IMR-90 (cell line): ENCODE results near the gene LAMTOR3. TPM values are rescaled to one million over a fixed set of nuclear protein-coding genes. Genes with fewer than 3 reads are reported as not detected.

Experiments
- ATAC-seq: fragments of 200-7000 bp; cut with Tn5 transposase; 2 replicates; pipeline ENCODE4 v1.9.1; 2020; ENCODE audit warnings: low read depth, mild to moderate bottlenecking, moderate library complexity
- BruUV-seq: library from RNA; stranded (reverse); fragments of 400-500 nt; replicated peaks from 2 replicates; lab custom pipeline; 2021; lab: Mats Ljungman, UMichigan
- CTCF ChIA-PET: fragments of 300-600 bp; formaldehyde crosslinking; extraction: SDS; loops from one replicate; lab custom pipeline; 2021; ENCODE audit warnings: antibody characterized with exemption; lab: Yijun Ruan, JAX
- POLR2A ChIA-PET: fragments of 300-600 bp; sonication (Branson Sonifier 250); formaldehyde crosslinking; loops from one replicate; lab custom pipeline; 2022; ENCODE audit warnings: antibody characterized with exemption; ENCODE audit not compliant: unreplicated experiment; lab: Charles Lee
- DNase-seq: peaks from one replicate; pipeline ENCODE4 v3.0.0; 2013
- H2AFZ ChIP-seq: replicated peaks from 2 replicates; pipeline ENCODE3; 2013; ENCODE audit warnings: low read length, mild to moderate bottlenecking; ENCODE audit not compliant: poor library complexity
- H2AK5ac ChIP-seq: 2 replicates; pipeline ENCODE4 v1.6.1; 2013; ENCODE audit warnings: low read depth, low read length, inconsistent platforms
- H2AK9ac ChIP-seq: replicated peaks from 2 replicates; pipeline ENCODE3; 2013; ENCODE audit warnings: mild to moderate bottlenecking, low read depth, low read length, moderate library complexity; ENCODE audit not compliant: poor library complexity
- H2BK120ac ChIP-seq: 2 replicates; pipeline ENCODE4 v1.6.1; 2013; ENCODE audit warnings: low read depth, low read length, inconsistent platforms
- H2BK15ac ChIP-seq: 3 replicates; pipeline ENCODE4 v1.6.1; 2013; ENCODE audit warnings: low read depth, low read length, inconsistent platforms
- H2BK20ac ChIP-seq: 2 replicates; pipeline ENCODE4 v1.6.1; 2013; ENCODE audit warnings: low read depth, mild to moderate bottlenecking, inconsistent platforms, low read length, moderate library complexity
- H2BK5ac ChIP-seq: 2 replicates; pipeline ENCODE4 v1.6.1; 2013; ENCODE audit warnings: mild to moderate bottlenecking, low read depth, low read length, inconsistent platforms; ENCODE audit not compliant: poor library complexity, severe bottlenecking
- H3K14ac ChIP-seq: replicated peaks from 2 replicates; pipeline ENCODE4 v1.6.1; 2013; ENCODE audit warnings: low read depth, low read length, inconsistent platforms
- H3K18ac ChIP-seq: 2 replicates; pipeline ENCODE4 v1.6.1; 2013; ENCODE audit warnings: low read depth, low read length, control low read depth
- H3K23ac ChIP-seq: 2 replicates; pipeline ENCODE4 v1.6.1; 2013; ENCODE audit warnings: low read depth, low read length, inconsistent platforms
- H3K27ac ChIP-seq: 2 replicates; pipeline ENCODE4 v1.5.1; 2013; ENCODE audit warnings: mild to moderate bottlenecking, control low read depth, low read length; ENCODE audit not compliant: insufficient read depth
- H3K27me3 ChIP-seq: 2 replicates; pipeline ENCODE4 v1.6.1; 2013; ENCODE audit warnings: low read length; ENCODE audit not compliant: control insufficient read depth, insufficient read depth
- H3K36me3 ChIP-seq: 2 replicates; pipeline ENCODE4 v1.6.1; 2013; ENCODE audit warnings: low read length, mixed read lengths; ENCODE audit not compliant: control insufficient read depth, insufficient read depth
- H3K4ac ChIP-seq: 2 replicates; pipeline ENCODE4 v1.6.1; 2013; ENCODE audit warnings: low read depth, low read length, inconsistent platforms
- H3K4me1 ChIP-seq: 2 replicates; pipeline ENCODE4 v1.6.1; 2013; ENCODE audit warnings: low read length, mixed read lengths; ENCODE audit not compliant: control insufficient read depth, insufficient read depth
- H3K4me2 ChIP-seq: 2 replicates; pipeline ENCODE4 v1.6.1; 2013; ENCODE audit warnings: low read depth, mild to moderate bottlenecking, control low read depth, low read length, moderate library complexity
- H3K4me3 ChIP-seq: 2 replicates; pipeline ENCODE4 v1.5.1; 2013; ENCODE audit warnings: low read depth, mild to moderate bottlenecking, control low read depth, low read length, moderate library complexity; ENCODE audit not compliant: insufficient read depth
- H3K56ac ChIP-seq: 2 replicates; pipeline ENCODE4 v1.6.1; 2013; ENCODE audit warnings: low read length, inconsistent platforms; ENCODE audit not compliant: insufficient read depth; ENCODE audit errors: extremely low read depth
- H3K79me1 ChIP-seq, 2 experiments: 2 replicates each; pipeline ENCODE4 v1.6.1; 2013; ENCODE audit warnings: low read length in 2 of 2, inconsistent platforms in 1 of 2, low read depth in 1 of 2
- H3K9ac ChIP-seq: 2 replicates; pipeline ENCODE4 v1.6.1; 2013; ENCODE audit warnings: low read depth, low read length, control low read depth
- H3K9me1 ChIP-seq: 2 replicates; pipeline ENCODE4 v1.6.1; 2013; ENCODE audit warnings: low read length, inconsistent platforms; ENCODE audit not compliant: insufficient read depth
- H3K9me3 ChIP-seq: 2 replicates; pipeline ENCODE4 v1.6.1; 2013; ENCODE audit warnings: low read length; ENCODE audit not compliant: control insufficient read depth, insufficient read depth
- H4K20me1 ChIP-seq: 2 replicates; pipeline ENCODE4 v1.6.1; 2013; ENCODE audit warnings: low read length, inconsistent platforms; ENCODE audit not compliant: insufficient read depth
- H4K5ac ChIP-seq: 2 replicates; pipeline ENCODE4 v1.6.1; 2013; ENCODE audit warnings: mild to moderate bottlenecking, low read depth, low read length, control low read depth
- H4K8ac ChIP-seq, 2 experiments: 2 replicates each; pipeline ENCODE4 v1.6.1; 2013; ENCODE audit warnings: low read depth in 2 of 2, low read length in 2 of 2, control low read depth in 1 of 2, inconsistent platforms in 1 of 2
- H4K91ac ChIP-seq: 2 replicates; pipeline ENCODE4 v1.6.1; 2013; ENCODE audit warnings: low read depth, low read length, inconsistent platforms; ENCODE audit not compliant: insufficient read depth
- BHLHE40 ChIP-seq: fragments of 150-350 bp; IDR thresholded peaks from 2 replicates; pipeline ENCODE4 v1.6.1; 2016; ENCODE audit warnings: mild to moderate bottlenecking, low read depth, low read length
- CEBPB ChIP-seq: IDR thresholded peaks from 2 replicates; pipeline ENCODE4 v1.6.1; 2012; ENCODE audit warnings: low read depth, low read length, improper control_type of control experiment
- CTCF ChIP-seq: conservative IDR thresholded peaks from 2 replicates; pipeline ENCODE4 v1.5.1; 2012; ENCODE audit warnings: mild to moderate bottlenecking, low read depth, low read length, improper control_type of control experiment
- FOS ChIP-seq: fragments of 150-350 bp; IDR thresholded peaks from 2 replicates; pipeline ENCODE4 v1.6.1; 2016; ENCODE audit warnings: low read depth, low read length
- MAZ ChIP-seq: IDR thresholded peaks from 2 replicates; pipeline ENCODE4 v1.6.1; 2012; ENCODE audit warnings: low read depth, mild to moderate bottlenecking, low read length, improper control_type of control experiment, moderate library complexity, borderline replicate concordance
- POLR2A ChIP-seq: IDR thresholded peaks from 2 replicates; pipeline ENCODE4 v1.6.1; 2012; ENCODE audit warnings: mild to moderate bottlenecking, low read depth, low read length
- RCOR1 ChIP-seq: IDR thresholded peaks from 2 replicates; pipeline ENCODE4 v1.6.1; 2012; ENCODE audit warnings: mild to moderate bottlenecking, low read length, improper control_type of control experiment; ENCODE audit not compliant: insufficient replicate concordance
- USF2 ChIP-seq: fragments of 150-350 bp; IDR thresholded peaks from 2 replicates; pipeline ENCODE4 v1.6.1; 2017; ENCODE audit warnings: mild to moderate bottlenecking, antibody characterized with exemption, low read length, low read depth
- WGBS, 2 experiments: methylation state at CpG; one replicate each; pipeline versions ENCODE4 v1.1.5 to v1.1.7; 2013; ENCODE audit warnings: missing lambda C conversion rate in 2 of 2; ENCODE audit not compliant: insufficient read length in 1 of 2; ENCODE audit errors: extremely low coverage in 2 of 2; 5-methylcytosine and 5-hydroxymethylcytosine counted together
- dilution Hi-C: fragments of 300-500 bp; cut with HindIII; formaldehyde crosslinking; loops from one replicate; pipeline ENCODE4 v1.14.3; 2018; ENCODE audit warnings: low sequenced_read_pairs; ENCODE audit not compliant: unreplicated experiment
- in situ Hi-C: fragments of 300-500 bp; cut with MboI; formaldehyde crosslinking; loops from 3 replicates; pipeline ENCODE4 v1.14.3; 2019; ENCODE audit warnings: low sequenced_read_pairs, inconsistent platforms, mixed read lengths
- intact Hi-C: fragments of 100-400 bp; cut with micrococcal nuclease; formaldehyde crosslinking; loops from 2 replicates; pipeline ENCODE4 v1.10.0; 2022
- polyA plus RNA-seq, 3 experiments: library from polyadenylated mRNA; depleted of rRNA; stranded (reverse); fragments of >200 nt; gene quantifications; 2 replicates each; pipeline ENCODE4 v1.2.3, GENCODE V29; 2012; ENCODE audit warnings: low replicate concordance in 1 of 3
- total RNA-seq: library from RNA; depleted of rRNA; stranded (reverse); fragments of >200 nt; gene quantifications from 2 replicates; pipeline ENCODE4 v1.2.3, GENCODE V29; 2012

The LAMTOR3 gene
- total and polyA plus RNA-seq, 2 of the 4 experiments (the other 2 are of a cell fraction), result 28.6 to 35.7 TPM

GRCh38 chr4:99891351-99891750 lies 2.9 kb downstream of the LAMTOR3 start:
- no peak for TF ChIP-seq MAZ
- TF ChIP-seq CTCF, result no peak
- TF ChIP-seq USF2, result no peak
- TF ChIP-seq BHLHE40, result no peak
- TF ChIP-seq RCOR1, result no peak
- no peak for TF ChIP-seq FOS
- no peak for TF ChIP-seq POLR2A
- no peak for TF ChIP-seq CEBPB
- Histone ChIP-seq H2BK15ac (no peak overlapping the region), H4K20me1 (peaks cover 4% of the 10 kb centered on the region; the same call in 1 of the 2 replicates), H3K27me3 (no peaks in the 10 kb centered on the region), H4K8ac (no peak overlapping the region), H3K23ac (no peak overlapping the region), H3K56ac (no peak overlapping the region), H2AK5ac (no peak overlapping the region), H3K9ac (no peak overlapping the region), H3K9me1 (no peaks in the 10 kb centered on the region), H2BK20ac (no peak overlapping the region), H4K91ac (no peak overlapping the region), H3K36me3 (no peaks in the 10 kb centered on the region; the same call in 1 of the 2 replicates), H3K18ac (no peak overlapping the region), H2AK9ac (no peak overlapping the region), H2BK5ac (no peak overlapping the region), H3K27ac (no peak overlapping the region), H3K4me2 (no peak overlapping the region), H2AFZ (no peak overlapping the region), H3K9me3 (no peaks in the 10 kb centered on the region), H4K5ac (no peak overlapping the region), H3K14ac (no peak overlapping the region), H3K4me3 (no peak overlapping the region), H3K4me1 (peaks cover 4% of the 10 kb centered on the region), H2BK120ac (no peak overlapping the region), H3K4ac (no peak overlapping the region), H3K79me1 (peaks cover 4 to 36% of the 10 kb centered on the region in 2 experiments)
- ATAC-seq (no peak), DNase-seq (no peak)
- BruUV-seq, result no TSS peak
- WGBS, 2 experiments, result no CpG with 5 or more reads among the region's 2 CpGs
- ChIA-PET CTCF (no interaction called here), POLR2A (no interaction called here)
- dilution Hi-C loops (no loop called here), in situ Hi-C loops (no loop called here), intact Hi-C loops (loop anchor here (5.0 kb wide), 1 partner anchor 169 kb away; no protein-coding TSS in a partner anchor)
